Activated CD8-positive, alpha-beta T cell treated with anti-CD3 and anti-CD28 coated beads for 36 hours (primary cell): ENCODE data around the gene PRR23E. TPM values are rescaled to one million over a fixed set of nuclear protein-coding genes. Genes with fewer than 3 reads are reported as not detected.

Source experiments
- ATAC-seq: fragments of 200-7000 bp; cut with Tn5 transposase; one replicate; pipeline ENCODE4 v1.10.0; 2021; ENCODE audit warnings: mild to moderate bottlenecking, moderate library complexity
- CTCF ChIA-PET: fragments of 350-600 bp; sonication (Branson Sonifier 250); formaldehyde crosslinking; loops from one replicate; lab custom pipeline; 2021; ENCODE audit warnings: antibody characterized with exemption; lab: Charles Lee
- POLR2A ChIA-PET: fragments of 350-600 bp; sonication (Branson Sonifier 250); formaldehyde crosslinking; loops from one replicate; lab custom pipeline; 2021; ENCODE audit warnings: antibody characterized with exemption; lab: Charles Lee
- DNase-seq: peaks from one replicate; pipeline ENCODE4 v3.0.0-alpha.2; 2020
- H3K27ac Mint-ChIP-seq: one replicate; pipeline ENCODE4 v1.8.0; 2021; ENCODE audit warnings: mild to moderate bottlenecking, mixed read lengths
- H3K27me3 Mint-ChIP-seq: one replicate; pipeline ENCODE4 v1.8.0; 2021; ENCODE audit warnings: mixed read lengths
- H3K36me3 Mint-ChIP-seq: one replicate; pipeline ENCODE4 v1.8.0; 2021; ENCODE audit warnings: low read depth, mixed read lengths
- H3K4me1 Mint-ChIP-seq: one replicate; pipeline ENCODE4 v1.8.0; 2021; ENCODE audit warnings: low read depth, mixed read lengths
- H3K4me3 Mint-ChIP-seq: one replicate; pipeline ENCODE4 v1.8.0; 2021; ENCODE audit warnings: mild to moderate bottlenecking, moderate library complexity, mixed read lengths
- H3K9me3 Mint-ChIP-seq: one replicate; pipeline ENCODE4 v1.8.0; 2021; ENCODE audit warnings: mixed read lengths
- CTCF ChIP-seq: fragments of 200-600 bp; IDR thresholded peaks from one replicate; pipeline ENCODE4 v1.8.0; 2022; ENCODE audit warnings: antibody characterized with exemption, mild to moderate bottlenecking
- intact Hi-C: fragments of 100-400 bp; cut with micrococcal nuclease; formaldehyde crosslinking; loops from one replicate; pipeline ENCODE4 v1.10.0; 2022
- total RNA-seq, 2 experiments: library from RNA; stranded (reverse); gene quantifications; one replicate each; pipeline ENCODE4 v1.2.3, GENCODE V29; 2021

The PRR23E gene
- total RNA-seq, 2 experiments from 2014 or later = not detected

DNA sequence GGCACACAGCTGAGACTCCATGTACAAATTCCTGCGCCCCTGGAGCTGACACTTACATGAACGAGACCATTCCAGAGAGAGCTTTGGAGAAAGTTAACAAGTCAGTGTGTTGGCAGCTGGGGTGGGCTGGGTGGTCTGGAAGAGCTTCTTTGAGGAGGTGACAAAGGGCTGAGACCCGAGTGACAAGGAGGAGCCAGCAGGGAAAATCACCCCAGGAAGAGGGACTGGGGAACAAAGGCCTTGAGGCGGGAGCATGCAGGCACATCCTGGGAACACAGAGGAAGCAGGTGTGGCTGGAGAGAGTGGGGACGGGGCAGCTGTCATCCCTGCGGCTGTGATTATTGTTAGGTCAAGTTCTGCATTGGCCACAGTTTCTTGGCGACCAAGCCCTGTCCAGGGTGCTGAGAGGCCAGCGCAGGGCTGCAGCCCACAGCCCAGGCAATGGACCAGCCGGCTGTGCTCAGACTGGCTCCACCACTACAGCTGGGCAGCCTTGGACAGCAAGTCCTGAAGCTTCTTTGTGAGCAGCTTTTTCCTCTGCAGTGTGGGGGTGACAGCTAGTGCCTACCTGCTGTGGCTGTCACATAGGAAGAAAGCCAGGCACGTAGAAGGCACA is 34.2 kb upstream of the PRR23E start:
- DNase-seq = no peak

GRCh38 chr3:127159543-127159942 is 33.4 kb upstream of the PRR23E start:
- Mint-ChIP-seq H3K4me1 (no peaks in the 10 kb centered on the region), H3K4me3 (no peak overlapping the region), H3K27me3 (peaks cover 1% of the 10 kb centered on the region), H3K9me3 (no peaks in the 10 kb centered on the region), H3K36me3 (no peaks in the 10 kb centered on the region), H3K27ac (no peak overlapping the region)
- ATAC-seq (no peak), DNase-seq (no peak)
- intact Hi-C loops = no loop called here
- POLR2A ChIA-PET = no interaction called here
- CTCF ChIA-PET = no interaction called here
- no peak for TF ChIP-seq CTCF

More for the DNA sequence above, 34.2 kb upstream of the PRR23E start:
- peaks cover 1% of the 10 kb centered on the region for H3K27me3 Mint-ChIP-seq
- no peak overlapping the region for H3K27ac Mint-ChIP-seq
- ChIA-PET CTCF (no interaction called here), POLR2A (no interaction called here)
- intact Hi-C loops = no loop called here
- no peak overlapping the region for H3K4me3 Mint-ChIP-seq
- H3K4me1 Mint-ChIP-seq = no peaks in the 10 kb centered on the region
- H3K9me3 Mint-ChIP-seq = no peaks in the 10 kb centered on the region
- ATAC-seq = no peak
- no peak for TF ChIP-seq CTCF
- no peaks in the 10 kb centered on the region for H3K36me3 Mint-ChIP-seq

DNA sequence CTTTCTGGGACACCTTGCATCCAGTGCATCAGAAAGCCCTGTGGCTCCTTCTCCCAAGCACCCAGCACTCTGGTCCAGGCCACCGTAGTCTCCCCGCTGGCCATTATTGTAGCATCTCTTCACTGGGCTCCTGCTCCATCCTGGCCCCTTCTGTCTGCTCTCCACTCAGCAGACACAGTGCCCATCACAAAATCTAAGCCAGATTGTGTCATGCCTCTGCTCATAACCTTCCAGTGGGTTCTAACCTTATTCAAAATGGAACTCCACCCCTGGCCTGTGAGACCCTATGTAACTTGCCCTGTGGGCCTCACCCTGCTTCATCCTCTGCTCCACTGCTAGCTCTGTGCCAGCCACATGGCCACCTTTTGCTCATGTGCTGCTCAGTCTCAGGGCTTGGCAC is 31.7 kb upstream of the PRR23E start:
- H3K27ac Mint-ChIP-seq = no peak overlapping the region
- H3K4me1 Mint-ChIP-seq = no peaks in the 10 kb centered on the region
- peaks cover 1% of the 10 kb centered on the region for H3K27me3 Mint-ChIP-seq
- no peak for TF ChIP-seq CTCF
- DNase-seq (no peak), ATAC-seq (no peak)
- H3K36me3 Mint-ChIP-seq = no peaks in the 10 kb centered on the region
- POLR2A ChIA-PET = no interaction called here
- H3K9me3 Mint-ChIP-seq = no peaks in the 10 kb centered on the region
- intact Hi-C loops = no loop called here
- CTCF ChIA-PET = no interaction called here
- no peak overlapping the region for H3K4me3 Mint-ChIP-seq

DNA sequence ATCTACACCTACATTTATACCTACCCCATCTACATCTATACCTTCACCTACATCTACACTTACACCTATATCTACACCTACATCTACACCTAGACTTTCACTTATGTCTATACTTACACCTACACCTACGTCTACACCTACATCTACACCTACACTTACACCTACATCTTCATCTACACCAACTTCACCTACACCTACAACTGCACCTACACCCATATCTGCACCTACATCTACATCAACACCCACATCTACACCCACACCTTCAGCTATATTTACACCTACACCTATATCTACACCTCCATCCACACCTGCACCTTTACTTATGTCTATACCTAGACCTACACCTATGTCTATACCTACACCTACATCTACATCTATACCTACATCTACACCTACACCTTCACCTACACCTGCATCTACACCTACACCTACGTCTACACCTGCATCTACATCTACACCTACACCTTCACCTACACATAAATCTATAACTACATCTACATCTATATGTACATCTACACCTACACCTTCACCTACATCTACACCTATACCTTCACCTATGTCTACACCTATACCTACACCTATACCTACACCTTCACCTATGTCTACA is 30.9 kb upstream of the PRR23E start:
- ChIA-PET CTCF (interaction anchor here (0.6 kb wide), 1 partner anchor 562 kb away, joined by 4 read pairs; no protein-coding TSS in a partner anchor), POLR2A (no interaction called here)
- Mint-ChIP-seq H3K4me1 (no peaks in the 10 kb centered on the region), H3K36me3 (no peaks in the 10 kb centered on the region), H3K27me3 (peaks cover 1% of the 10 kb centered on the region), H3K27ac (no peak overlapping the region), H3K9me3 (no peaks in the 10 kb centered on the region), H3K4me3 (no peak overlapping the region)
- DNase-seq (no peak), ATAC-seq (no peak)
- no peak for TF ChIP-seq CTCF
- intact Hi-C loops = no loop called here

DNA sequence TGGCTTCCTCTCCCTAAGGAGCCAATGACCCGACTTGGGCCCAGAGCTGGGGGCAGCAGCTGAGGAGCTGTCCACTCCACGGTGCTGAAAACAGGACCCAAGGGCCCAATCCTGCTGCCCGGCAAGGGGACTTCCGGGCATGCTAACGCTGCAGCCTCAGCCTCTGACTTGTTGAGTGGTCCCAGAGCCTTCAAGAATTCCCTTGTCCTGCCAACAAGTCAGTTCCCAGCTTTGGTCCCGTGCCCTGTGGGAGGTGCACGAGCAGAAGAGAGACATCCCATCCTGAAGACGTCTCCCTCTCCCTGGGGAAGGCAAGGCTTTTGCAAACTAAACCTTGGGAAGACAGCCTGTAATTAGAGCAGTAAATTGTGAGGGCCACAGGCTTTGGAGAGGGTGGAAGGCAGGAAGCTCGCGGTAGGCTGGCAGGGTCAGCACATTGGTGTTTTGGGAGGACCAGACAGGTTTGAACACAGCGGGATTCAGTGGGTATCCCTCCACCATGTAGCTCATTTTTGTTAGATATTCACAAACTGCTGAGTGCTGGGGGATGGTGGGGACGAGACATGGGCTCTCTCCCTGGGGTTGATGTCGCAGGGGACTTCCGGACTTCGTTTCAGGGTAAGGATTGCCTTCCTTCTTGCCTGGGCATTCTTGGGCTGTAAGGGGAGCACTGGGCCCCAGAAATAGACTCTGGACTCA is 29.8 kb upstream of the PRR23E start:
- H3K4me1 Mint-ChIP-seq = no peaks in the 10 kb centered on the region
- CTCF ChIA-PET = interaction anchor here (0.6 kb wide), 1 partner anchor 563 kb away, joined by 4 read pairs; no protein-coding TSS in a partner anchor

More for the DNA sequence above, 29.8 kb upstream of the PRR23E start:
- Mint-ChIP-seq H3K27ac (no peak overlapping the region), H3K36me3 (no peaks in the 10 kb centered on the region), H3K27me3 (peaks cover 1% of the 10 kb centered on the region), H3K4me3 (no peak overlapping the region), H3K9me3 (no peaks in the 10 kb centered on the region)
- no peak for TF ChIP-seq CTCF
- no peak for ATAC-seq
- POLR2A ChIA-PET = no interaction called here
- DNase-seq = no peak
- intact Hi-C loops = no loop called here
